IPS-20b (cell line): ENCODE data around the gene DEFB132.
A peak's percentile ranks its signal among the peaks of the same experiment; 100 is the strongest.

Experiments
- H3K27ac ChIP-seq: one replicate; pipeline ENCODE4 v1.5.1; 2013; ENCODE audit warnings: low read length
- H3K27me3 ChIP-seq: 2 replicates; pipeline ENCODE4 v1.6.1; 2013; ENCODE audit warnings: mild to moderate bottlenecking, low read length, inconsistent platforms; ENCODE audit not compliant: insufficient read depth
- H3K36me3 ChIP-seq: 2 replicates; pipeline ENCODE4 v1.6.1; 2013; ENCODE audit warnings: low read depth, mild to moderate bottlenecking, inconsistent platforms, low read length, moderate library complexity; ENCODE audit not compliant: insufficient read depth
- H3K4me1 ChIP-seq: 2 replicates; pipeline ENCODE4 v1.6.1; 2013; ENCODE audit warnings: mild to moderate bottlenecking, control low read depth, inconsistent platforms, low read length, moderate library complexity; ENCODE audit not compliant: insufficient read depth
- H3K4me3 ChIP-seq: 2 replicates; pipeline ENCODE4 v1.5.1; 2013; ENCODE audit warnings: mild to moderate bottlenecking, low read length, inconsistent platforms
- H3K9ac ChIP-seq: 2 replicates; pipeline ENCODE4 v1.6.1; 2013; ENCODE audit warnings: low read depth, mild to moderate bottlenecking, inconsistent platforms, low read length, moderate library complexity
- H3K9me3 ChIP-seq: 2 replicates; pipeline ENCODE4 v1.6.1; 2013; ENCODE audit warnings: mild to moderate bottlenecking, low read depth, low read length, inconsistent platforms; ENCODE audit not compliant: insufficient read depth

The DEFB132 gene

DNA sequence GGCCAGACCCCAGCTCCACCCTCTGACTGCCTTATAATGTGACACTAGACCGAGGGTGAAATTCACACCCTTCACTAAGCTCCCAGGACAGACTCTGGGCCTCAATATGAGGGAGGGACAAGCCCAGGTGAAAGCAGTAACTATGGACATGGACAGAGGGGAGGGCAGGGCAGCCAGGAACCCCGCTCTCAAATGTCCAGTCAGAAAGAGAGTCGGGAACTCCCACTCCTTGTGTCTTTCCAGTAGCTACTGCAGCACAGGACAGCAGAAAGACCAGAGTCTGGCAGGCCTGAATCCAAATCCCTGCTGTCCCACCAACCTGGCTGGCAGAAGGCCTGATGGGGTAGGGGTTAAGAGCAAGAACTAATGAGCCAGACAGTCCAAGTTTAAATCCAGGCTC lies 26.6 kb downstream of the DEFB132 start:
- peaks cover 11% of the 10 kb centered on the region; the same call in 1 of the 2 replicates for H3K27me3 ChIP-seq
- H3K9ac ChIP-seq = no peak overlapping the region
- H3K9me3 ChIP-seq = no peaks in the 10 kb centered on the region
- no peak overlapping the region for H3K4me3 ChIP-seq
- H3K27ac ChIP-seq = no peak overlapping the region
- H3K36me3 ChIP-seq = peaks cover 5% of the 10 kb centered on the region; the same call in 1 of the 2 replicates
- no peaks in the 10 kb centered on the region for H3K4me1 ChIP-seq

DNA sequence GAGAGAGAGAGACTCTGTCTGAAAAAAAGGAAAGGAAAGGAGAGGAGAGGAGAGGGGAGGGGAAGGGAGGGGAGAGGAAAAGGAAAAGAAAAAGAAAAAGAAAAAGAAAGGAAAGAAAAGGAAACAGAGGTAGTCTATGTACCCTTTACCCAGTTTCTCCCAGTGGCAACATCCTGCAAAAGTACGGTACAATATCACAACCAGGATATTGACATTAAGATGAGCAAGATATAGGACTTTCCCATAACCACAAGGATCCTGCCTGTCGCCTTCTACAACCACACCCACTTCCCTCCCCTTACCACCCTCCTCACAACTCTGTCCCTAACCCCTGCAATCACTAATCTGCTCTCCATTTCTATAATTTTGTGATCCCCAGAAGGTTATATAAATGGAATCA lies 29.0 kb downstream of the DEFB132 start:
- Histone ChIP-seq H3K4me3 (no peak overlapping the region), H3K36me3 (no peaks in the 10 kb centered on the region; the same call in 1 of the 2 replicates), H3K27ac (no peak overlapping the region)

DNA sequence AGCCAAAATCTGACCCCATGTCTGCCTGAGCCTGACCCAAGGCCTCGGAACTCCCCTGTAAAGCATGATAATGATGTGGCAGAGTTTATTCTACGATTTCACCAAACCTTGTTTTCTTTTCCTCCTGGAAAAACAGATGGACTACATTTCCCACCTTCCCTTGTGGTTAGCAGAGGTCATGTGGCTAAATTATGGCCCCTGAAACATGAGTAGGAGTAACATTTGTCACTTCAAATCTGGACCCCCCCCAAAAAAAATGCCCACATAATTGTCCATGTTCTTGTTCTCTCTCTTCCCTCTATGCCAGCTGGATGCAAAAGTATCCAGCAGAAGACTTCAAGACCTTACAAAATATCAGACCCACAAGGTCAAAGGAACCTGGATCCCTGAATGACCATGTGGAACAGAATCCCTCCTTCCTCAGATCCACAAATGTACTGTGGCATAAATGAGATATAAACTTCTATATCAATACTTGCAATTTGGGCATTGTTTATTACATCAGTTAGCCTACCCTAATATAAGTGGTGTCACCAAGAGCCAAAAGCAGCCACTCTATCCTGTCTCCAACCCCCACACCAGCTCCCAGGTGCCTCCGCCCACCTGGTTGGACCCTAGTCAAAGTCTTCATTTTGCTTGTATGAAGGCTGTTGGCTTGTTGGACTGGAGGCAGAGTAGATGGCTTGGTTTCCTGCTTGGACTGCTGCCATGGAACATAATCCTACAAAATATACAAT lies 31.6 kb downstream of the DEFB132 start:
- H3K4me3 ChIP-seq = peak overlapping the region; percentile 99
- no peak overlapping the region for H3K27ac ChIP-seq
- H3K27me3 ChIP-seq = peaks cover 27% of the 10 kb centered on the region
- no peaks in the 10 kb centered on the region for H3K36me3 ChIP-seq
- no peaks in the 10 kb centered on the region for H3K9me3 ChIP-seq
- H3K4me1 ChIP-seq = peaks cover 3% of the 10 kb centered on the region; the same call in 1 of the 2 replicates
- peak overlapping the region; percentile 95; the same call in 1 of the 2 replicates for H3K9ac ChIP-seq

More for the DNA sequence above, 29.0 kb downstream of the DEFB132 start:
- H3K4me1 ChIP-seq = peaks cover 3% of the 10 kb centered on the region; the same call in 1 of the 2 replicates
- peaks cover 14% of the 10 kb centered on the region for H3K27me3 ChIP-seq
- no peak overlapping the region for H3K9ac ChIP-seq
- no peaks in the 10 kb centered on the region for H3K9me3 ChIP-seq

DNA sequence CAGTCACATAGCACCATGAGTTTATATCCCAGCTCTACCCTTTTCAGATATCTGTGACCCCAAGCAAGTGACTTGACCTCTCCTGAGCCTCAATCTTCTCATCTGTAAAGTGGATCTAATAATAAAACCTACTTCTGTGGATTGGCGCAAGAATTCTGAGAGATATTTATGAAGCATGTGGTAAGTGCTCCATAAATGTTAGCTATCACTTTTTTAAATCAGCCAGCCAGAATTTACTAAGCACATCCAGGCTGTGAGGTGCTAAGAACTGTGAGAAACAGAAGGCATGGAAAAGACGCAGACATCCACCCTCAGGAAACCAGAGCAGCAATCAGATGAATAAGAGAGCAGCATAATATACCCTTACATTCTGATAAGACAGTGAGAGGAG lies 32.2 kb downstream of the DEFB132 start:
- H3K9me3 ChIP-seq = no peaks in the 10 kb centered on the region
- H3K27me3 ChIP-seq = peaks cover 31% of the 10 kb centered on the region
- H3K4me1 ChIP-seq = peaks cover 3% of the 10 kb centered on the region; the same call in 1 of the 2 replicates
- peak overlapping the region; percentile 72 for H3K27ac ChIP-seq
- H3K9ac ChIP-seq = peak overlapping the region; percentile 95
- H3K4me3 ChIP-seq = peak overlapping the region; percentile 99
- no peaks in the 10 kb centered on the region for H3K36me3 ChIP-seq

DNA sequence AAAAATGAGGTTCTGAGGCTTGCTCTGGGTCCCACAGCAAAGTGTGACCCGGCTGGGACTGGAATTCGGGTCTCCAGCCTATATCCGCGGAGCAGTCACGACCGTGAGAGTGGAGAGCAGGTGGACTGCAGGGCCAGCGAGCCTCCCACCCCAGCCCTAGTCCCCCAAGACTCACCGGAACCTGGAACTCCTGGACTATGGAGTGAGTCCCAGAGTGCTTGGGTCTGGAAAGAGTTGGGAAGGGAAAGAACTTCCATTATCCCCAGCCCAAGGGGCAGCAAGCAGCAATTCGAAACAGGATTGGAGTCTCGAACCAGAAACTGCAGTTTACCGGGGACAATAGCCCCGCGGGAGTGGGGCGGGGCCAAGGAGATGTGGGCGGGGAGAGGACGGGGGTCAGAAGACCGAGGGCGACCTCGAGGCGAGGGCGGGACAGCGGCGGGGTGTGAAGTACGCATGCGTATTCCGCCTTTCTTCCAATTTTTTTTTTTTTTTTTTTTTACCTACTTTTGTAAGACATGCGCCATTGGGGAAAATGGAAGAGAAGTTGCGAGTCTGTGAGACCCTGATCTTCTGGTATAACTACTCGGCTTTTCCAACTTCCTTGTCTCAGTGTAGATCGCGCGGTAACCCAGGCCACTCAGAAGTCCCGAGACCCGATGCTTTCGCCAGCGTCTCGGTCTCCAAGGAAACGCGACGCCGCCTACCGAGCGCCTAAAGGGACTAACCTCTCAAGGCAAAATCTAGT lies 32.7 kb downstream of the DEFB132 start, which contains the start of gene C20orf96:
TSS of gene C20orf96 (minus strand) at position 667 of the 748 bp plus-strand sequence. CDS start at position 527, 140 bp downstream.
- Histone ChIP-seq H3K27ac (peak within 1 kb of the TSS; percentile 72), H3K36me3 (no peaks in the 10 kb centered on the region), H3K4me3 (peak within 1 kb of the TSS; percentile 99), H3K9me3 (no peaks in the 10 kb centered on the region), H3K9ac (peak within 1 kb of the TSS; percentile 95), H3K27me3 (peaks cover 37% of the 10 kb centered on the region), H3K4me1 (peaks cover 3% of the 10 kb centered on the region; the same call in 1 of the 2 replicates)

DNA sequence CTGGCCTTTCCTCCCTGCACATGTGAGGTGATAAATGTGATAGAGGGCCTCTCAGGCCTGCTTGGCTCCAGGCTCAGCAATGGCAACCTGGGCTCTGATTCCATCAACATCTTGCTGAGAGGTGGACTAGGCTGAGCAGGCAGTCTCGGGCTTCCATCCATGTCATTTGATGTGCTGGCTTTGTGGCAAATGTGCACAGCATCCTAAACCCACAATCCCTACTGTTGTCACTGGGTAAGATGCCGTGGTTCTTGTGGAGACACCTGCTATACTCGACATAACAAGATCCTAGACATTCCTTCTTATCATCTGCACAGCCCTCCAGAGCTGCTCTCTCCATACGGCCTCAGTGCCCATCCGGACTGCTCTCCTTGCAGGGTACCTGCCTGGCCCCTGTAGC lies 37.1 kb downstream of the DEFB132 start:
- Histone ChIP-seq H3K27ac (no peak overlapping the region), H3K9ac (no peak overlapping the region), H3K9me3 (no peaks in the 10 kb centered on the region), H3K4me3 (no peak overlapping the region), H3K4me1 (peaks cover 6% of the 10 kb centered on the region; the same call in 1 of the 2 replicates), H3K27me3 (peaks cover 53% of the 10 kb centered on the region), H3K36me3 (no peaks in the 10 kb centered on the region; the same call in 1 of the 2 replicates)

DNA sequence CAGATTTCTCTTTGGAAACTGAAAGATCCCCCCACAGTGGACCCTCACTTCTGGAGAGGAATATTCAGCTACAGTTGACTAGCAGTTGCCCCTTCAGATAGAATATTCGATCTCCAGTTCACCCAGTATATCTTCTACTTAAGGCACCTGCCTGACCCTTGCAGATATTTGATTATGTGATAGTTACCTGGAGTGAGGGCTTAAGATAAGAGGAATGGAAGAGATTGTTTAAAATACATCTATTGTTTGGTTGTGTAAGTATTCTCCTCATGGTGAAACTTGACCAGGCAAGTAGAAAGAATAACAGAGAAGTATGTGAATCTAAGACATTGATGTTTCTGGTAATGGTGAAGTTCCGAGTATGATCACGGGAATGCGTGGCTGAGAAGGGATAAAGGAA lies 38.3 kb downstream of the DEFB132 start:
- no peak overlapping the region for H3K9ac ChIP-seq
- H3K4me1 ChIP-seq = peaks cover 15% of the 10 kb centered on the region; the same call in 1 of the 2 replicates
- peaks cover 3% of the 10 kb centered on the region; the same call in 1 of the 2 replicates for H3K36me3 ChIP-seq
- H3K27ac ChIP-seq = no peak overlapping the region
- no peaks in the 10 kb centered on the region for H3K9me3 ChIP-seq
- H3K4me3 ChIP-seq = no peak overlapping the region
- peaks cover 53% of the 10 kb centered on the region for H3K27me3 ChIP-seq

DNA sequence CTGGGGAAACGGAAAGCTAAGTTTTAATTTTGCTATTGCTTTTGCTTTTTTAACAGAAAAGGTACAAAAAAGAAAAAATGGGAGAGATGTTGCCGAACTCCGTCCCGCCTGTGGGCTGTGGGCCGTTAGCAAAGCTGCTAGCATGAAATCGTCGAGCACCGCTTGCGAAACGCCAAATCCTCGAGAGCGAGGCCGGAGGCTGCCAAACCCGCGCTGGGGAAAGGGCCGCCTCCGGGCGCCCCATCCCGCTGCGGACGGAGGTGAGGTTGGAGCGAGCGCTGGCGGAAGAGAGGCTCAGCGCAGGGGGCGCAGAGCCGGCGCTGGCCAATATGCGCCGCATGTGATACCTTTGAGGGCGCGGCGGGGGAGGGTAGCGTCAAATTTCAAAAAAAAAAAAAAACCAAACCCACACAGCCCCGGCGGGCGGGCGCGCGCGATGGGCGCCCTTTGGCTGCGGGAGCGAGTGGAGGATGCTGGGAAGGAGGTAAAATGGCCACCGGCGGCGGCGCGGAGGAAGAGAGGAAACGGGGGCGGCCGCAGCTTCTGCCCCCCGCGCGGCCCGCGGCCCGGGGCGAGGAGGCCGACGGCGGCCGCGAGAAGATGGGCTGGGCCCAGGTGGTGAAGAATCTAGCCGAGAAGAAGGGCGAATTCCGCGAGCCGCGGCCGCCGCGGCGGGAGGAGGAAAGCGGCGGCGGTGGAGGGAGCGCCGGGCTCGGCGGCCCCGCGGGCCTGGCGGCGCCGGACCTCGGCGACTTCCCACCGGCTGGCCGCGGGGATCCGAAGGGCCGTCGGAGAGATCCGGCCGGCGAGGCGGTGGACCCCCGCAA lies 39.8 kb downstream of the DEFB132 start, which contains the start of gene ZCCHC3:
TSS of gene ZCCHC3 (plus strand) at position 473 of the 827 bp plus-strand sequence. CDS start at position 490, 17 bp downstream.
- Histone ChIP-seq H3K27ac (peak within 1 kb of the TSS; percentile 74), H3K27me3 (peaks cover 38% of the 10 kb centered on the region), H3K9me3 (no peaks in the 10 kb centered on the region), H3K4me1 (peaks cover 25% of the 10 kb centered on the region; the same call in 1 of the 2 replicates), H3K4me3 (peak within 1 kb of the TSS; percentile 95), H3K36me3 (peaks cover 3% of the 10 kb centered on the region; the same call in 1 of the 2 replicates), H3K9ac (peak within 1 kb of the TSS; percentile 96)

DNA sequence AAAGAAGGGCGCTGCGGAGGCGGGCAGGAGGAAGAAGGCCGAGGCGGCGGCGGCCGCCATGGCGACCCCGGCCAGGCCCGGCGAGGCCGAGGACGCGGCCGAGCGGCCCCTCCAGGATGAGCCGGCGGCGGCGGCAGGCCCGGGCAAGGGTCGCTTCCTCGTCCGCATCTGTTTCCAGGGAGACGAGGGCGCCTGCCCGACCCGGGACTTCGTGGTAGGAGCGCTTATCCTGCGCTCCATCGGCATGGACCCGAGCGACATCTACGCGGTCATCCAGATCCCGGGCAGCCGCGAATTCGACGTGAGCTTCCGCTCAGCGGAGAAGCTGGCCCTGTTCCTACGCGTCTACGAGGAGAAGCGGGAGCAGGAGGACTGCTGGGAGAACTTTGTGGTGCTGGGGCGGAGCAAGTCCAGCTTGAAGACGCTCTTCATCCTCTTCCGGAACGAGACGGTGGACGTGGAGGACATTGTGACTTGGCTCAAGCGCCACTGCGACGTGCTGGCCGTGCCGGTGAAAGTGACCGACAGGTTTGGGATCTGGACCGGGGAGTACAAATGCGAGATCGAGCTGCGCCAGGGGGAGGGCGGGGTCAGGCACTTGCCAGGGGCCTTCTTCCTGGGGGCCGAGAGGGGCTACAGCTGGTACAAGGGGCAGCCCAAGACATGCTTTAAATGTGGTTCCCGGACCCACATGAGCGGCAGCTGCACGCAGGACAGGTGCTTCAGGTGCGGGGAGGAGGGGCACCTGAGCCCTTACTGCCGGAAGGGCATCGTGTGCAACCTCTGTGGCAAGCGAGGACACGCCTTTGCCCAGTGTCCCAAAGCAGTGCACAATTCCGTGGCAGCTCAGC lies 40.6 kb downstream of the DEFB132 start:
- H3K9ac ChIP-seq = peak overlapping the region; percentile 96
- no peaks in the 10 kb centered on the region for H3K9me3 ChIP-seq
- peak overlapping the region; percentile 95 for H3K4me3 ChIP-seq
- H3K36me3 ChIP-seq = peaks cover 3% of the 10 kb centered on the region; the same call in 1 of the 2 replicates
- H3K27ac ChIP-seq = peak overlapping the region; percentile 74
- peaks cover 30% of the 10 kb centered on the region; the same call in 1 of the 2 replicates for H3K4me1 ChIP-seq
- peaks cover 32% of the 10 kb centered on the region for H3K27me3 ChIP-seq

DNA sequence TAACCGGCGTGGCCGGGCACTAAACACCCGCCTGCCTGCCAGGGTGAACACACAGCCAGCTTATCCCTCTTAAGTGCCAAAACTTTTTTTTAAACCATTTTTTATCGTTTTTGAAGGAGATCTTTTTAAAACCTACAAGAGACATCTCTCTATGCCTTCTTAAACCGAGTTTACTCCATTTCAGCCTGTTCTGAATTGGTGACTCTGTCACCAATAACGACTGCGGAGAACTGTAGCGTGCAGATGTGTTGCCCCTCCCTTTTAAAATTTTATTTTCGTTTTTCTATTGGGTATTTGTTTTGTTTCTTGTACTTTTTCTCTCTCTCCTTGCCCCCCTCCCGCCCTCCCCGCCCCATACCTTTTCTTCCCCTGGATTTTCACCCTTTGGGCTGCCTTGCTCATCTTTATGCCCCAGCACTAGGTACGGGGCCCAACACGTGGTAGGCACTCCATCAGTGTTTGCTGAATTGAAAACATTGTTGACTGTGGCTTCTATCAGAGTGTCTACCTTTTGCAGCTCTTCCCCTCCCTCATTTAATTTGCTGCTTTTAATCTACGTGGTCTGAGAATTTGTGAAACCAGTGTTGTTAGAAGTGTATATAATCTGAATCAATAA lies 41.4 kb downstream of the DEFB132 start:
- no peak overlapping the region for H3K27ac ChIP-seq
- peaks cover 3% of the 10 kb centered on the region; the same call in 1 of the 2 replicates for H3K36me3 ChIP-seq
- peak overlapping the region; percentile 96; the same call in 1 of the 2 replicates for H3K9ac ChIP-seq
- H3K27me3 ChIP-seq = peaks cover 26% of the 10 kb centered on the region
- H3K4me3 ChIP-seq = peak overlapping the region; percentile 95
- H3K9me3 ChIP-seq = no peaks in the 10 kb centered on the region
- peaks cover 30% of the 10 kb centered on the region; the same call in 1 of the 2 replicates for H3K4me1 ChIP-seq
